ENCODE data around the gene LYSMD2. TPM values are rescaled to one million over a fixed set of nuclear protein-coding genes. Genes with fewer than 3 reads are reported as not detected.

The LYSMD2 gene
- total RNA-seq (2014; rRNA removed; shearing (Covaris generic)), result 16.7 and 19.8 TPM in 2 replicates

- DNase-seq (ENCODE audit: low read depth), result peak; percentile 39
These were observed at the start of gene LYSMD2 for GRCh38 chr15:51737522-51738305. Gene LYSMD2, minus strand, starts transcription at chr15:51737655. Its CDS starts 33 bp downstream, at chr15:51737622.

- DNase-seq (ENCODE audit: low read depth), result peak; percentile 47
These were observed 49.7 kb upstream of the LYSMD2 start for GRCh38 chr15:51787130-51787529.

- no peak for DNase-seq (ENCODE audit: low read depth)
These were observed 46.5 kb upstream of the LYSMD2 start for GRCh38 chr15:51783967-51784366.

- DNase-seq (ENCODE audit: low read depth), result peak; percentile 25
These were observed 45.0 kb upstream of the LYSMD2 start for GRCh38 chr15:51782357-51782896.

- no peak for DNase-seq (ENCODE audit: low read depth)
These were observed 44.1 kb upstream of the LYSMD2 start for GRCh38 chr15:51781506-51781905.

GRCh38 chr15:51780636-51781035 is 43.2 kb upstream of the LYSMD2 start:
- peak; percentile 36 for DNase-seq (ENCODE audit: low read depth)

GRCh38 chr15:51776952-51777569 is 39.6 kb upstream of the LYSMD2 start:
- DNase-seq (ENCODE audit: low read depth), result peak; percentile 76

- DNase-seq (ENCODE audit: low read depth), result peak; percentile 46
These were observed 38.7 kb upstream of the LYSMD2 start for GRCh38 chr15:51775967-51776816.

GRCh38 chr15:51774916-51775315 is 37.5 kb upstream of the LYSMD2 start:
- no peak for DNase-seq (ENCODE audit: low read depth)

- DNase-seq (ENCODE audit: low read depth), result no peak
These were observed 34.3 kb upstream of the LYSMD2 start for GRCh38 chr15:51771773-51772172.

- DNase-seq (ENCODE audit: low read depth), result no peak
These were observed 33.4 kb upstream of the LYSMD2 start for GRCh38 chr15:51770902-51771301.

GRCh38 chr15:51768018-51768417 is 30.6 kb upstream of the LYSMD2 start:
- no peak for DNase-seq (ENCODE audit: low read depth)

- DNase-seq (ENCODE audit: low read depth), result no peak
These were observed 28.9 kb upstream of the LYSMD2 start for GRCh38 chr15:51766341-51766740.

- no peak for DNase-seq (ENCODE audit: low read depth)
These were observed 28.3 kb upstream of the LYSMD2 start for GRCh38 chr15:51765751-51766150.

- no peak for DNase-seq (ENCODE audit: low read depth)
These were observed 23.4 kb upstream of the LYSMD2 start for GRCh38 chr15:51760805-51761204.

- peak; percentile 83 for DNase-seq (ENCODE audit: low read depth)
These were observed 22.2 kb upstream of the LYSMD2 start for GRCh38 chr15:51759557-51760070.

GRCh38 chr15:51758645-51759044 is 21.2 kb upstream of the LYSMD2 start:
- peak; percentile 33 for DNase-seq (ENCODE audit: low read depth)

GRCh38 chr15:51757450-51757849 is 20.0 kb upstream of the LYSMD2 start:
- DNase-seq (ENCODE audit: low read depth), result no peak

- DNase-seq (ENCODE audit: low read depth), result no peak
These were observed 19.0 kb upstream of the LYSMD2 start for GRCh38 chr15:51756482-51756881.

GRCh38 chr15:51755790-51756189 is 18.3 kb upstream of the LYSMD2 start:
- no peak for DNase-seq (ENCODE audit: low read depth)

- no peak for DNase-seq (ENCODE audit: low read depth)
These were observed 16.8 kb upstream of the LYSMD2 start for GRCh38 chr15:51754267-51754666.

GRCh38 chr15:51752888-51753287 is 15.4 kb upstream of the LYSMD2 start:
- DNase-seq (ENCODE audit: low read depth), result no peak

Data from M059J (cell line).